GM21786 (cell line): Measurements from ENCODE around the gene TMEM30A.

Source experiments
- ATAC-seq: cut with Tn5 transposase; IDR thresholded peaks from one replicate; pipeline ENCODE4 v1.9.1; 2021; ENCODE audit not compliant: unreplicated experiment

Gene TMEM30A

GRCh38 chr6:75266716-75267291 lies 17.8 kb downstream of the TMEM30A start:
- ATAC-seq, result peak; percentile 81

GRCh38 chr6:75263401-75263750 lies 21.2 kb downstream of the TMEM30A start:
- no peak for ATAC-seq

DNA sequence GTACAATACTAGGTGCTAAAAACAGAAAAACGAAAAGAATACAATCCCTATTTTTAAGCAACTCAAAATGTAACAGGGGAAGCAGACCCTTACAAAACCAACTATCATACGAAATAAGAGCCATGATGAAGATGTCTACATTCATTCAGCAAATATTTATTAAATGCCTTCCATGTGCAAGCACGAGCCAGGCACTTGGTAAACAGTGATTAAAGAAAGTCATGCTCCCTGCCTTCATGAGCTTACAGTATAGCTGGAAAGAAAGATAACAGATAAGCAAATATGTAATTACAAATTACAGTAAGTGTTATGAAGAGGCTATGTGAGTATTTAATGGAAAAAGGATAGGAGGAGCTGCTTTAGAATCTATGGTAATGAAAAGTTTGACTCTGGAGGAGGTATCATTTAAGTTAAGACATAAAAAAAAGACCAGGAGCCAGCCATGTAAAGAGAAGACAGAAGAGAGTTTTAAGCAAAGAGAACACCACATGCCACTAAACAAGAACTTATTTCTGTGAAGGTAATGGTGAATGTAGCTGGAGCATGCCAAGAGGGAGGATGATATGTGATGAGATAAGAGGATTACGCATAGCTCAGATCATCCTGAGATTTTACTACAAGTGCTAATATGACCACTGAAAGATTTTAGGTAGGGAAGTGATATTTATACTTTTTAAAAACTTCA lies 21.7 kb downstream of the TMEM30A start:
- no peak for ATAC-seq

- ATAC-seq, result no peak
Measured at GRCh38 chr6:75261299-75261698, 23.3 kb downstream of the TMEM30A start.

DNA sequence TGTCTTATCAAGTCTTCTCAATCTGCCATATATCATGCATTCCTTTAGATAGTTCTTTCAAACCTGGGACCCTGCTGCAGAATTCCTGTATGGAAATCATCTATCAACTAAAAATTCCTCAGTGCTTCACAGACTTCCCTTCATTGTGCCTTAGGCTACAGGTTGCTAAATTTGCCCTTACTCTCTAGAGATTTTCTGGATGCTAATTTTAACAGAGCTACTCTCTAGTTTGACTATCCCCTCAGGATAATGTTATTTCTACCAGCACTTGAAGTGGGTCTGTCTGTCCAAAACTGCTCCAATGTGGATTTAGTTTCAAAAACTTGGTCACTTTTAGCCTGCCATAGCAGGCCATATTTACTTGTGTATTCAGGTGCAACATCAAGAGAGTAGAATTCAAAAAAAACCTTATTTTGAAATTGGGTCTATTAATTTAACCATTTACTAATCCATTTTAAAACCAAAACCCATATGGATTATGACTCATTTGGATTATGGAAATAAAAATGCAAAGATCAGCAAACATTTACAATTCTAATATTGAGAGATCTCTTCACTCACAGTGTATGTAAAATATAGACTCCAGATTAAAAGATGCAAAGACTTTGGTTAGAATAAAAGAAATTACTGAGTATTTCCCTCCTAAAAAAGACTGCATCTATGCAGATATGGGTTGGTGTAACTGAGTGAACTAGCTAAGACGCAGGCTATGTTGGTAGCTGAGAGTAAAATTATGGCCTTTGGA lies 27.1 kb downstream of the TMEM30A start:
- ATAC-seq, result no peak

- no peak for ATAC-seq
Measured at GRCh38 chr6:75250552-75250951, 34.0 kb downstream of the TMEM30A start.

GRCh38 chr6:75249837-75250236 lies 34.8 kb downstream of the TMEM30A start:
- ATAC-seq, result no peak

GRCh38 chr6:75246386-75246785 lies 38.2 kb downstream of the TMEM30A start:
- no peak for ATAC-seq

DNA sequence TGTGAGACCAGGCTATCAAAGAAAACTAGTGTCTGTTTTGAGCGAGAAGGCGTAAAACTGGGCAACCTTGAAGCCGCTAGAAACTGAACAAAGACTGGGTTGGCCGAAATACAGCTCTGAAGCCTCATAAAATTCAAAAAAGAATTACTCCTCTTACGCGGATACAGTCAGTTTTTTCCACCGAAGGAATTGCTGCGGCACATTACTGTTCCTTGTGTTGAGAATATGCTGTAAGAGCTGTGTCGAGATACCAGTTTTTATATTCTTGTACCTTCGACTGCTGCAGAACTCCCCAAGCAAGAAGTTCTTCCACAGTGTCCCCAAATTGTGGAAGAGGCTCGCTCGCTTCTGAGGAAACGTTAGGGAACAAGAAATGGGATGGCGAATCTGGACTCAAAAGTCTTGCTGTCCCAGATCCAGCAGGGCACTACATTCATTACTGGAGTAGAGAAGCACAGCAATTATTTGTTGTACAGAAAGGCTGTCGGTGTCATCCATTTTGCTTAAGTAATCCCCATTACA lies 40.5 kb downstream of the TMEM30A start:
- peak; percentile 6 for ATAC-seq

- peak; percentile 96 for ATAC-seq
Measured at GRCh38 chr6:75243333-75244062, 41.1 kb downstream of the TMEM30A start, which contains the start of gene COX7A2. Gene COX7A2 (minus strand): TSS chr6:75243801. CDS start chr6:75243734, 67 bp downstream.

DNA sequence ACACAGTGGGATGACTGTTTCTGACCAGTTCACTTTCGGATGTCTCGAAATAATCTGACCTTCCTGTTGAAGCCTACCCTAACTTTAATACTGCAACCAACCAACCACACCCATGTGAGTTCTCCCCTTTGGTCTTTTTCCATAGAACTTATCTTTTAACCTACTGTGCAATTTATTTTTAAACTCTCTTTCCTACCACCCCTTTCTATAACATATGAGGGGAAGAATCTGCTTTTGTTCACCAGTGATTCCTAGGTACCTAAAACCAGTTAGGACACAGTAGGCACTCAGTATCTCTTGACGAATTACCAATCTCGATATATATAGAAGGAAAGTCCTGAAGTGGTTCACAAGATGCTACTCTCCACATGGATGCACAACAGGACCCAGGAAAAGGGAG lies 48.0 kb downstream of the TMEM30A start:
- no peak for ATAC-seq

GRCh38 chr6:75235271-75235670 lies 49.3 kb downstream of the TMEM30A start:
- ATAC-seq, result no peak

GRCh38 chr6:75234126-75234865 lies 50.3 kb downstream of the TMEM30A start:
- ATAC-seq, result no peak

GRCh38 chr6:75233092-75233615 lies 51.4 kb downstream of the TMEM30A start:
- no peak for ATAC-seq

DNA sequence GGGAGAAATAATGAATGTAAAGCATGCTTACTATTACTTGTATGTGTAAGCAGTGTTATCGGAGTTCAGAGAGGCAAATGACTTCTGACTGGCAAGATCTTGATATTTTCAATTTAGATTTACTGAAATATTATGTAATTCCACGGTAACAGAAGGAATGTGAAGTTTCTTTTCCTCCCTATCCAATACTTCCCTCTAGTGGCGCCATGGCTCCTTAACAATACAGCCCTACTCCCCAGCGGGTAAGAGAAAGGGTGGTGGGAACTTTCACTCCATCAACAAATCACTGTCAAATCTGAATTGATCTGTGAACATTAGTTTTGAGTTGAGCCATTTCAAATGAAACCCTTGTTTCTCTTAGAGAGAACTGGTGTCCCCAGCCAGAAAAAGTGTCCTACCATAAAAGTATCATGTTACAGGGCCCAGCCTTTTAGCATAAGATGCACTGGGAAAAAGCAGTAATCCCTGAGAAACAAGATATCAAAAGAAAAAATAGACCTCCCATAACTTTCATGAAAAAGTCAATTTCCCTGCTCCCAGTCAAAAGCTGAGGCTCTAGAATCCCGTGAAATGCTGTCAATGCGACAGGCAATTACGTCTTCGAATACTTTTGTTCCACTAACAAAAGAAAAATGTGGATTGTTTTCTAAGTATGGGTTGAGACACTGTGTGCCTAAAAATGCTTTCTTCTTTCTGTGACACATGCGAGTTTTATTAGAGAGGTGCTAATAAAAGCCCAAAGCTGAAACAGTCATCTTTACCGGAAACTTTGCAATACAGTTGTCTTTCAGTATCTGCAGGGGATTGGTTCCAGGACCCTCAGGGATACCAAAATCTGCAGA lies 53.9 kb downstream of the TMEM30A start:
- ATAC-seq, result no peak

- ATAC-seq, result no peak
Measured at GRCh38 chr6:75224303-75224926, 60.2 kb downstream of the TMEM30A start.

DNA sequence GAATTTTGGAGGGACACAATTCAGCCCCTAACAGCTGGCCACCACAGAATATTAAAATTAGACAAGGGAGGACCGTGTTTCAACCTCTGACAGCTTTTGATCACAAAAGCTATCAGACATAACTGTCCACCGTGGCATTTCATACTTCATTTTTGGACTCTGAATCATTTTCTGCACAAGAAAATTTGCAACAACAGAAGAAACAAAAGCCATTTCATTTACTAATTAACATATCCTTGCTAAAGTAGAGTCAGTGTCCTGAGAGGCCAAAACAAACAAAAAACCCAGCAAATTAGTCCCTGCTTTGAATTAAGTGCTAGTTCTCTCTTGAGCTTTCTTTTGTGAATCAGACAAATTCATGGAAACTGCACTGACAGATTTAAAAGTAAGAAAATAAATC lies 61.2 kb downstream of the TMEM30A start:
- ATAC-seq, result no peak

- no peak for ATAC-seq
Measured at GRCh38 chr6:75222261-75222660, 62.3 kb downstream of the TMEM30A start.

GRCh38 chr6:75221116-75221515 lies 63.5 kb downstream of the TMEM30A start:
- no peak for ATAC-seq
